ENCODE measurements around the gene PGM5. TPM values are rescaled to one million over a fixed set of nuclear protein-coding genes. Genes with fewer than 3 reads are reported as not detected.

The PGM5 gene
- total and polyA plus RNA-seq, 2 experiments from 2014 or later, result 2.5 to 38.8 TPM

GRCh38 chr9:68545033-68545705 is 188.8 kb downstream of the PGM5 start:
- WGBS (ENCODE audit: low lambda C conversion rate, missing lambda C conversion rate), result 90% methylated on average over 3 of the region's 3 CpGs
- no peak for DNase-seq (ENCODE audit: low spot score)

GRCh38 chr9:68546596-68547390 is 190.4 kb downstream of the PGM5 start:
- H4K20me1 ChIP-seq (ENCODE audit: insufficient read depth, poor library complexity, severe bottlenecking), result no peaks in the 10 kb centered on the region
- no peaks in the 10 kb centered on the region for H3K79me2 ChIP-seq
- H3K4me1 ChIP-seq (ENCODE audit: insufficient read depth), result peaks cover under 1% of the 10 kb centered on the region
- WGBS (ENCODE audit: low lambda C conversion rate, missing lambda C conversion rate), result 82% methylated on average over 6 of the region's 6 CpGs
- no peaks in the 10 kb centered on the region for H3K36me3 ChIP-seq (replicated peaks; ENCODE audit: insufficient read depth, low read depth)
- no peak overlapping the region for H3K4me2 ChIP-seq
- H3K4me3 ChIP-seq, result no peak overlapping the region
- no peaks in the 10 kb centered on the region for H3K9me3 ChIP-seq (ENCODE audit: low read depth)
- no peak overlapping the region for H3K27ac ChIP-seq
- TF ChIP-seq EZH2phosphoT487 (IDR thresholded peaks at IDR 0.05; ENCODE audit: low read depth, severe bottlenecking, unreplicated experiment) (no peak), EZH2 (IDR thresholded peaks at IDR 0.05; ENCODE audit: borderline replicate concordance) (no peak), CTCF (IDR thresholded peaks at IDR 0.05; ENCODE audit: poor library complexity) (no peak)
- no peak for DNase-seq (ENCODE audit: low spot score)
- H3K9me2 ChIP-seq (replicated peaks; ENCODE audit: insufficient read depth), result no peaks in the 10 kb centered on the region
- no peaks in the 10 kb centered on the region for H3K27me3 ChIP-seq
- H2AFZ ChIP-seq, result no peak overlapping the region

More at GRCh38 chr9:68545033-68545705, 188.8 kb downstream of the PGM5 start:
- no peak overlapping the region for H2AFZ ChIP-seq
- H3K27me3 ChIP-seq, result no peaks in the 10 kb centered on the region
- H3K9me3 ChIP-seq (ENCODE audit: low read depth), result no peaks in the 10 kb centered on the region
- H3K79me2 ChIP-seq, result no peaks in the 10 kb centered on the region
- no peaks in the 10 kb centered on the region for H3K36me3 ChIP-seq (replicated peaks; ENCODE audit: insufficient read depth, low read depth)
- no peak overlapping the region for H3K4me2 ChIP-seq
- TF ChIP-seq EZH2 (IDR thresholded peaks at IDR 0.05; ENCODE audit: borderline replicate concordance) (no peak), EZH2phosphoT487 (IDR thresholded peaks at IDR 0.05; ENCODE audit: low read depth, severe bottlenecking, unreplicated experiment) (no peak)
- H3K9me2 ChIP-seq (replicated peaks; ENCODE audit: insufficient read depth), result no peaks in the 10 kb centered on the region
- H3K4me3 ChIP-seq, result no peak overlapping the region
- no peaks in the 10 kb centered on the region for H4K20me1 ChIP-seq (ENCODE audit: insufficient read depth, poor library complexity, severe bottlenecking)
- H3K27ac ChIP-seq, result no peak overlapping the region
- H3K4me1 ChIP-seq (ENCODE audit: insufficient read depth), result peaks cover 9% of the 10 kb centered on the region

GRCh38 chr9:68547417-68547816 is 191.0 kb downstream of the PGM5 start:
- Histone ChIP-seq H3K4me1 (ENCODE audit: insufficient read depth) (peaks cover 5% of the 10 kb centered on the region), H3K9me2 (replicated peaks; ENCODE audit: insufficient read depth) (no peaks in the 10 kb centered on the region), H3K9me3 (ENCODE audit: low read depth) (no peaks in the 10 kb centered on the region), H3K79me2 (no peaks in the 10 kb centered on the region), H4K20me1 (ENCODE audit: insufficient read depth, poor library complexity, severe bottlenecking) (no peaks in the 10 kb centered on the region), H3K4me3 (no peak overlapping the region), H3K27me3 (no peaks in the 10 kb centered on the region), H3K36me3 (replicated peaks; ENCODE audit: insufficient read depth, low read depth) (no peaks in the 10 kb centered on the region), H3K4me2 (no peak overlapping the region), H3K27ac (no peak overlapping the region), H2AFZ (no peak overlapping the region)
- DNase-seq (ENCODE audit: low spot score), result no peak
- TF ChIP-seq EZH2 (IDR thresholded peaks at IDR 0.05; ENCODE audit: borderline replicate concordance) (no peak), CTCF (IDR thresholded peaks at IDR 0.05; ENCODE audit: poor library complexity) (no peak), EZH2phosphoT487 (IDR thresholded peaks at IDR 0.05; ENCODE audit: low read depth, severe bottlenecking, unreplicated experiment) (no peak)

- no peaks in the 10 kb centered on the region for H3K36me3 ChIP-seq (replicated peaks; ENCODE audit: insufficient read depth, low read depth)
- no peak overlapping the region for H2AFZ ChIP-seq
- H3K79me2 ChIP-seq, result no peaks in the 10 kb centered on the region
- H3K27ac ChIP-seq, result no peak overlapping the region
- no peaks in the 10 kb centered on the region for H3K9me3 ChIP-seq (ENCODE audit: low read depth)
- H3K27me3 ChIP-seq, result no peaks in the 10 kb centered on the region
- DNase-seq (ENCODE audit: low spot score), result no peak
- H3K4me3 ChIP-seq, result no peak overlapping the region
- TF ChIP-seq EZH2phosphoT487 (IDR thresholded peaks at IDR 0.05; ENCODE audit: low read depth, severe bottlenecking, unreplicated experiment), result no peak
- peaks cover 6% of the 10 kb centered on the region for H3K4me1 ChIP-seq (ENCODE audit: insufficient read depth)
- no peaks in the 10 kb centered on the region for H4K20me1 ChIP-seq (ENCODE audit: insufficient read depth, poor library complexity, severe bottlenecking)
- H3K9me2 ChIP-seq (replicated peaks; ENCODE audit: insufficient read depth), result no peaks in the 10 kb centered on the region
- H3K4me2 ChIP-seq, result no peak overlapping the region
- 64% methylated on average over 3 of the region's 3 CpGs for WGBS (ENCODE audit: low lambda C conversion rate, missing lambda C conversion rate)
Observed at GRCh38 chr9:68548241-68548640, 191.8 kb downstream of the PGM5 start.

Measured in hepatocyte (in vitro differentiated cells).